C4-2B (cell line): ENCODE data around the gene DEDD2.

ENCODE experiments used
- H3K27ac ChIP-seq: fragments of 450-650 bp; 2 replicates; pipeline ENCODE4 v1.5.1; 2017
- ZFX ChIP-seq: fragments of 450-650 bp; IDR thresholded peaks from 2 replicates; pipeline ENCODE4 v1.6.1; 2017
- TF ChIP-seq, protein P1 (sequence below): fragments of 450-650 bp; conservative IDR thresholded peaks from 2 replicates; pipeline ENCODE4 v1.5.1; 2017; ENCODE audit warnings: mild to moderate bottlenecking

The DEDD2 gene

DNA sequence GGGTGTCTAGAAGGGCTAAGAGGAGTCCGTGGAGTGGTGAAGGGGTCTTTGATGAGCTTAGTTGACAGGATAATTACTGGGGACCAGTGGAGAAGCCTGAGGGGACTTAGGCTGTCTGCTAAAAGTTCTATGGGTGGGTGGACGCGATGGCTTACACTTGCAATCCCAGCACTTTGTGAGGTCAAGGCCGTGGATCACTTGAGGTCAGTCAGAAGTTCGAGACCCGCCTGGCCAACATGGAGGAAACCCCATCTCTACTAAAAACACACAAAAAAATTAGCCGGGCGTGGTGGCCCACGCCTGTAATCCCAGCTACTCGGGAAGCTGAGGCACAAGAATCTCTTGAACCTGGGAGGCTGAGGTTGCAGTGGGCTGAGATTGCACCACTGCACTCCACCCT, 27.8 kb upstream of the DEDD2 start:
- TF ChIP-seq, protein P1, sequence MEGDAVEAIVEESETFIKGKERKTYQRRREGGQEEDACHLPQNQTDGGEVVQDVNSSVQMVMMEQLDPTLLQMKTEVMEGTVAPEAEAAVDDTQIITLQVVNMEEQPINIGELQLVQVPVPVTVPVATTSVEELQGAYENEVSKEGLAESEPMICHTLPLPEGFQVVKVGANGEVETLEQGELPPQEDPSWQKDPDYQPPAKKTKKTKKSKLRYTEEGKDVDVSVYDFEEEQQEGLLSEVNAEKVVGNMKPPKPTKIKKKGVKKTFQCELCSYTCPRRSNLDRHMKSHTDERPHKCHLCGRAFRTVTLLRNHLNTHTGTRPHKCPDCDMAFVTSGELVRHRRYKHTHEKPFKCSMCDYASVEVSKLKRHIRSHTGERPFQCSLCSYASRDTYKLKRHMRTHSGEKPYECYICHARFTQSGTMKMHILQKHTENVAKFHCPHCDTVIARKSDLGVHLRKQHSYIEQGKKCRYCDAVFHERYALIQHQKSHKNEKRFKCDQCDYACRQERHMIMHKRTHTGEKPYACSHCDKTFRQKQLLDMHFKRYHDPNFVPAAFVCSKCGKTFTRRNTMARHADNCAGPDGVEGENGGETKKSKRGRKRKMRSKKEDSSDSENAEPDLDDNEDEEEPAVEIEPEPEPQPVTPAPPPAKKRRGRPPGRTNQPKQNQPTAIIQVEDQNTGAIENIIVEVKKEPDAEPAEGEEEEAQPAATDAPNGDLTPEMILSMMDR, result no peak
- TF ChIP-seq ZFX, result no peak
- H3K27ac ChIP-seq, result no peak overlapping the region; the same call in 1 of the 2 replicates

- no peak for TF ChIP-seq ZFX
- TF ChIP-seq, protein P1, result peak; percentile 73
- peak overlapping the region; percentile 92 for H3K27ac ChIP-seq
Measured at GRCh38 chr19:42244347-42245220, 27.1 kb upstream of the DEDD2 start.

DNA sequence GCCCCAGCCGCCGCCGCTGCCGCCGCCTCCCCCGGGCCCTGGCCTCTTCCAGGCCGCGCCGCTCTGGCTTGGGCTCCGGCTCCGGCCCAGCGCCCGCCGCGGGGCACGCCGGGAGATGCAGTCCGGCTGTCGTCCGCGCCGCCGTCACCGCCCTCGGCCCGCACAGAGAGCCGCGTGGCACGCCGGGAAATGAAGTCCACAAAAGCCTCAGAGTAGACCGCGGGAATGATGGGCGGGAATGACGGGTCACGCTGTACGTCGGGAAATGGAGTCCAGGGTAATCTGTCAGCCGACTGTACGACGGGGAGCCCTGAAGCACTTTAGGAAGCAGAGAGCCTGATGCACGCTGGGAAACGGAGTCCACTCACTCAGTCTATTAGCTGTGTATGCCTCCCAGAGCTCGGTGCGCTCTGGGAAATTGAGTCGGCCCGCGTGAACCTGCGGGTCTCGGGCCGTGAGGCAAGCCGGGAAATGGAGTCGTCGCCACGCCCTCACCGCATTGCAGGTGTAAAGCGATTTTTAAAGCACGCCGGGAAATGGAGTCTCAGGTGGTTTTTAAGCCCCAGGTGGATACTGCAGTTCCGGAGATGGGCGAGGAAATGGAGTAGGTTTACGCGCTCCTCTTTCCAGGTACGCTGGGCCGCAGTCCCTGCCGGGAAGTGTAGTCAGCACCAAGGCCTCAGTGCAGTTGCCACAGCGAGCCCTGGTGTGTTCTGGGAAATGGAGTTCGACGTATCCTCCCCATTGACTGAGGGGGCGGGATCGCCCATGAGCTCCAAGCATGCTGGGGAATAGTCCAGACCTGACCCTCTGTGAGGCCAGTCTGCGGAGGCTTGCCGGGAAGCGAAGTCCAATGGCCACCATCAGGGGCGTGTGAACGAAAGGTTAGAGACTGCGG, 25.3 kb upstream of the DEDD2 start, which contains the start of gene GSK3A:
TSS of gene GSK3A (minus strand) at position 91 of the 898 bp plus-strand sequence. CDS start 137 bp downstream, outside the sequence.
- TF ChIP-seq, protein P1, result no peak
- peak; percentile 79; the same call in 1 of the 2 replicates for TF ChIP-seq ZFX
- peak within 1 kb of the TSS; percentile 92 for H3K27ac ChIP-seq

GRCh38 chr19:42242069-42242511, 24.6 kb upstream of the DEDD2 start:
- H3K27ac ChIP-seq, result peak overlapping the region; percentile 92
- peak; percentile 98; the same call in 1 of the 2 replicates for TF ChIP-seq ZFX
- TF ChIP-seq, protein P1, result no peak

- TF ChIP-seq, protein P1, result no peak
- no peak for TF ChIP-seq ZFX
- H3K27ac ChIP-seq, result peak overlapping the region; percentile 92; the same call in 1 of the 2 replicates
Measured at GRCh38 chr19:42241279-42241678, 23.8 kb upstream of the DEDD2 start.

DNA sequence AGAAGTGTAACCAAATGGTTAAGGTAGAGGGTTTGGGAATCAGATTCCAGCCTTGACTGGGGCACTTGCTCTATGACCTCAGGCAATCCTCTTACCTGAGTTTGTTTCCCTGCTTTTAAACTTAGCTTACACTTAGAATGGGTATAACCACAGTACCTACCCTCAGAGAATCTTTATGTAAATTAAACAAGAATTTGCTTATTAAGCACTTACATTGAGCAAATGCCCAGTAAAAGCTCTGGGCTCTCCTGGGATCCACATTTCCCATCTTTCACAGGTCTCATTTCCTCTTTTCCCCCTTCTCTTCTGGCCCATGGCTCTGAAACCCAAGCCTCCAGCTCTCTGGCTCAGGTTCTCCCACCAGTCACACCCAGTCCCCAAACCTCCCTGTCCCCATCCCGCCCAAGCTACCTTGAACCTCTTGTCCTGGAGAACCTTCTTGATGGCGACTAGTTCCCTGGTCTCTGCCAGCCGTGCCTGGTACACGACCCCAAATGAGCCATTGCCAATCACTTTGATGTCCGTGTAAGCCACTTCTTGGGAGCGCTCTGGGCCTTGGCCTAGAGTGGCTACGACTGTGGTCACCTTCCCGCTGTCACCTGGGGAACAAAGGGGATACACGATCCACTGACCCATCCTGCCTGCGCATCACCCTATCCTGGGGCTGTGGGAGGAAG, 22.2 kb upstream of the DEDD2 start:
- TF ChIP-seq, protein P1, result no peak
- no peak for TF ChIP-seq ZFX
- no peak overlapping the region for H3K27ac ChIP-seq
